Sigmoid colon (tissue), 7 donors: Measurements from ENCODE around the gene SNX1. TPM values are rescaled to one million over a fixed set of nuclear protein-coding genes. Genes with fewer than 3 reads are reported as not detected.

Experiments
- DNase-seq: peaks from one replicate; pipeline ENCODE4 v3.0.0-alpha.2; 2019
- H3K27ac ChIP-seq, 4 donors: fragments of 200-600 bp; sonication (generic); one replicate each; pipeline ENCODE4 v1.5.1; 2016 to 2019; ENCODE audit warnings: mild to moderate bottlenecking in 1 of 4
- H3K27me3 ChIP-seq, 3 donors: fragments of 200-600 bp; sonication (generic); one replicate each; pipeline ENCODE4 v1.5.1; 2019; ENCODE audit warnings: mild to moderate bottlenecking in 1 of 3
- H3K36me3 ChIP-seq, 4 donors: fragments of 200-600 bp; sonication (generic); one replicate each; pipeline ENCODE4 v1.5.1; 2016 to 2019
- H3K4me1 ChIP-seq, 4 donors: fragments of 200-600 bp; sonication (generic); one replicate each; pipeline ENCODE4 v1.5.1; 2017 to 2019
- H3K4me3 ChIP-seq, 4 donors: fragments of 200-600 bp; sonication (generic); one replicate each; pipeline ENCODE4 v1.5.1; 2017 to 2019; ENCODE audit warnings: mild to moderate bottlenecking in 2 of 4, moderate library complexity in 1 of 4
- H3K9me3 ChIP-seq, 4 donors: fragments of 200-600 bp in 3 of 4; sonication (generic) in 3 of 4; one replicate each; pipeline versions ENCODE4 v1.5.1 to v1.6.1; 2013 to 2019
- CTCF ChIP-seq, 4 experiments: fragments of 450-650 bp in 3 of 4; fragments of 200-600 bp in 1 of 4; IDR thresholded peaks; one replicate each; pipeline ENCODE4 v1.5.1; 2016 to 2019; ENCODE audit warnings: antibody characterized with exemption in 4 of 4, mild to moderate bottlenecking in 3 of 4, moderate library complexity in 2 of 4
- EP300 ChIP-seq, 4 donors: sonication (generic); formaldehyde crosslinking; IDR thresholded peaks; one replicate each; pipeline ENCODE4 v1.6.1; 2017; ENCODE audit warnings: antibody characterized with exemption in 4 of 4
- POLR2A ChIP-seq, 2 donors: fragments of 450-650 bp; IDR thresholded peaks; one replicate each; pipeline ENCODE4 v1.6.1; 2016; ENCODE audit warnings: antibody characterized with exemption in 2 of 2, mild to moderate bottlenecking in 2 of 2, moderate library complexity in 2 of 2
- POLR2AphosphoS5 ChIP-seq, 4 donors: sonication (generic); formaldehyde crosslinking; IDR thresholded peaks; one replicate each; pipeline ENCODE4 v1.6.1; 2017; ENCODE audit warnings: antibody characterized with exemption in 4 of 4
- WGBS, 2 donors: extraction: QIAGEN DNeasy Blood & Tissue Kit; methylation state at CpG; one replicate each; pipeline ENCODE4 v1.1.7; 2013; 5-methylcytosine and 5-hydroxymethylcytosine counted together
- intact Hi-C: fragments of 100-400 bp; cut with DNase I; formaldehyde crosslinking; loops from one replicate; pipeline ENCODE4 v1.15.1; 2023
- polyA plus RNA-seq, 3 donors: library from polyadenylated mRNA; stranded (reverse); fragments of 200-250 nt; gene quantifications; one replicate each; pipeline ENCODE4 v1.2.3, GENCODE V29; 2013
- total RNA-seq, 4 donors: library from RNA; depleted of rRNA; stranded (reverse); fragments of >200 nt; gene quantifications; one replicate each; pipeline ENCODE4 v1.1.0, GENCODE V29; 2016
- donor health status: healthy with polysubstance abuse.
- donor health status: Bipolar disorder and iron deficiency.
- donor health status: healthy.

The SNX1 gene
- total and polyA plus RNA-seq, 7 donors: 70.3 to 88.1 (median 75.1) TPM

- H3K4me3 ChIP-seq: no peak overlapping the region
- DNase-seq: peak; percentile 82
- TF ChIP-seq POLR2AphosphoS5 (IDR thresholded peaks at IDR 0.05) (no peak), CTCF (IDR thresholded peaks at IDR 0.05) (no peak), EP300 (IDR thresholded peaks at IDR 0.05) (no peak), POLR2A (IDR thresholded peaks at IDR 0.05) (no peak)
- peaks cover 0 to 15% (median 7%) of the 10 kb centered on the region in 4 donors for H3K4me1 ChIP-seq
- WGBS, 2 donors: 89 to 90% methylated on average over 9 of the region's 9 CpGs
- H3K27ac ChIP-seq: peak overlapping the region in 1 of 4 donors; percentile 3
- intact Hi-C loops: no loop called here
- peaks cover 58 to 96% (median 80%) of the 10 kb centered on the region in 4 donors for H3K36me3 ChIP-seq
- no peaks in the 10 kb centered on the region for H3K9me3 ChIP-seq
- H3K27me3 ChIP-seq: no peaks in the 10 kb centered on the region
Measured at GRCh38 chr15:64134345-64134829, 38.6 kb downstream of the SNX1 start.

GRCh38 chr15:64136347-64136746, 40.6 kb downstream of the SNX1 start:
- no peak for DNase-seq
- no peak overlapping the region for H3K4me3 ChIP-seq
- peaks cover 0 to 15% (median 7%) of the 10 kb centered on the region in 4 donors for H3K4me1 ChIP-seq
- intact Hi-C loops: no loop called here
- H3K36me3 ChIP-seq: peaks cover 43 to 85% (median 61%) of the 10 kb centered on the region in 4 donors
- H3K9me3 ChIP-seq: no peaks in the 10 kb centered on the region
- TF ChIP-seq POLR2AphosphoS5 (IDR thresholded peaks at IDR 0.05) (no peak), EP300 (IDR thresholded peaks at IDR 0.05) (no peak), CTCF (IDR thresholded peaks at IDR 0.05) (no peak), POLR2A (IDR thresholded peaks at IDR 0.05) (no peak)
- H3K27ac ChIP-seq: no peak overlapping the region
- H3K27me3 ChIP-seq: no peaks in the 10 kb centered on the region
- WGBS, 2 donors: 92 to 96% methylated on average over 7 of the region's 7 CpGs

- intact Hi-C loops: no loop called here
- Histone ChIP-seq H3K36me3 (peaks cover 35 to 84% (median 51%) of the 10 kb centered on the region in 4 donors), H3K27me3 (no peaks in the 10 kb centered on the region), H3K4me3 (no peak overlapping the region), H3K4me1 (peaks cover 0 to 15% (median 7%) of the 10 kb centered on the region in 4 donors), H3K27ac (no peak overlapping the region), H3K9me3 (no peaks in the 10 kb centered on the region)
- peak; percentile 55 for DNase-seq
- 74 to 76% methylated on average over 8 of the region's 8 CpGs for WGBS, 2 donors
- TF ChIP-seq EP300 (IDR thresholded peaks at IDR 0.05) (no peak), POLR2AphosphoS5 (IDR thresholded peaks at IDR 0.05) (no peak), CTCF (IDR thresholded peaks at IDR 0.05) (no peak), POLR2A (IDR thresholded peaks at IDR 0.05) (no peak)
Measured at GRCh38 chr15:64137226-64137833, 41.5 kb downstream of the SNX1 start.

GRCh38 chr15:64138331-64138941, 42.7 kb downstream of the SNX1 start:
- Histone ChIP-seq H3K4me3 (no peak overlapping the region), H3K27ac (no peak overlapping the region), H3K27me3 (no peaks in the 10 kb centered on the region), H3K4me1 (peaks cover 0 to 13% (median 7%) of the 10 kb centered on the region in 4 donors), H3K36me3 (peaks cover 27 to 80% (median 46%) of the 10 kb centered on the region in 4 donors), H3K9me3 (no peaks in the 10 kb centered on the region)
- DNase-seq: peak; percentile 57
- WGBS, 2 donors: 94 to 95% methylated on average over 4 of the region's 4 CpGs
- intact Hi-C loops: no loop called here
- no peak for TF ChIP-seq EP300 (IDR thresholded peaks at IDR 0.05)
- no peak for TF ChIP-seq POLR2AphosphoS5 (IDR thresholded peaks at IDR 0.05)
- no peak for TF ChIP-seq POLR2A (IDR thresholded peaks at IDR 0.05)
- no peak for TF ChIP-seq CTCF (IDR thresholded peaks at IDR 0.05)
